RWPE2 (cell line): ENCODE results near the gene TBC1D2B.
A peak's percentile ranks its signal among the peaks of the same experiment; 100 is the strongest.
"Not testable (repeated sequence)": the region's sequence is repeated elsewhere in the genome, so short reads cannot be mapped to it uniquely, and the experiment has no call there.

Experiments
- ATAC-seq: fragments of 200-7000 bp; cut with Tn5 transposase; 3 replicates; pipeline ENCODE4 v1.9.1; 2021; ENCODE audit warnings: low read depth
- DNase-seq: peaks from one replicate; pipeline ENCODE4 v3.0.0-alpha.2; 2020; ENCODE audit warnings: low spot score
- H3K27ac ChIP-seq: fragments of 450-650 bp; 2 replicates; pipeline ENCODE4 v1.5.1; 2017; ENCODE audit warnings: mild to moderate bottlenecking; ENCODE audit not compliant: poor library complexity, severe bottlenecking
- H3K27me3 ChIP-seq: fragments of 250-450 bp; sonication (Bioruptor Pico); 2 replicates; pipeline ENCODE4 v1.5.1; 2021; ENCODE audit warnings: mild to moderate bottlenecking, moderate library complexity; ENCODE audit not compliant: insufficient read depth, poor library complexity, severe bottlenecking
- H3K36me3 ChIP-seq: fragments of 250-450 bp; sonication (Bioruptor Pico); 2 replicates; pipeline ENCODE4 v1.5.1; 2020; ENCODE audit warnings: low read depth, mild to moderate bottlenecking, moderate library complexity
- H3K4me1 ChIP-seq: fragments of 250-450 bp; sonication (Bioruptor Pico); 2 replicates; pipeline ENCODE4 v1.5.1; 2021; ENCODE audit warnings: mild to moderate bottlenecking, moderate library complexity; ENCODE audit not compliant: insufficient read depth, poor library complexity, severe bottlenecking
- H3K4me3 ChIP-seq: fragments of 250-450 bp; sonication (Bioruptor Pico); 2 replicates; pipeline ENCODE4 v1.5.1; 2021; ENCODE audit warnings: mild to moderate bottlenecking, moderate library complexity; ENCODE audit not compliant: severe bottlenecking
- H3K9me3 ChIP-seq: fragments of 250-450 bp; sonication (Bioruptor Pico); 2 replicates; pipeline ENCODE4 v1.5.1; 2021; ENCODE audit warnings: mild to moderate bottlenecking, moderate library complexity; ENCODE audit not compliant: severe bottlenecking
- CTCF ChIP-seq: fragments of 450-650 bp; IDR thresholded peaks from one replicate; pipeline ENCODE4 v1.5.1; 2017; ENCODE audit warnings: mild to moderate bottlenecking, moderate library complexity; ENCODE audit not compliant: poor library complexity, severe bottlenecking

The TBC1D2B gene

GRCh38 chr15:77969055-77969454, 108.5 kb downstream of the TBC1D2B start:
- H3K9me3 ChIP-seq = no peaks in the 10 kb centered on the region
- H3K4me1 ChIP-seq = no peaks in the 10 kb centered on the region
- no peak for DNase-seq
- H3K36me3 ChIP-seq = no peaks in the 10 kb centered on the region
- no peak for TF ChIP-seq CTCF
- H3K4me3 ChIP-seq = no peak overlapping the region
- H3K27ac ChIP-seq = no peak overlapping the region
- H3K27me3 ChIP-seq = no peaks in the 10 kb centered on the region
- ATAC-seq = no peak

- Histone ChIP-seq H3K4me3 (no peak overlapping the region), H3K9me3 (no peaks in the 10 kb centered on the region), H3K27me3 (no peaks in the 10 kb centered on the region), H3K27ac (no peak overlapping the region), H3K4me1 (no peaks in the 10 kb centered on the region), H3K36me3 (no peaks in the 10 kb centered on the region)
- no peak for TF ChIP-seq CTCF
- DNase-seq (no peak), ATAC-seq (no peak)
Measured at GRCh38 chr15:77967798-77968197, 109.7 kb downstream of the TBC1D2B start.

GRCh38 chr15:77967235-77967615, 110.3 kb downstream of the TBC1D2B start:
- not testable (repeated sequence) for H3K9me3 ChIP-seq, H3K27ac ChIP-seq, H3K27me3 ChIP-seq, H3K4me3 ChIP-seq, H3K36me3 ChIP-seq, H3K4me1 ChIP-seq, ATAC-seq
- DNase-seq = peak; percentile 34

- Histone ChIP-seq H3K27me3 (no peaks in the 10 kb centered on the region), H3K27ac (no peak overlapping the region), H3K4me3 (no peak overlapping the region), H3K4me1 (no peaks in the 10 kb centered on the region), H3K36me3 (no peaks in the 10 kb centered on the region), H3K9me3 (no peaks in the 10 kb centered on the region)
- peak; percentile 99 for TF ChIP-seq CTCF
- DNase-seq (peak; percentile 66), ATAC-seq (peak; percentile 90)
Measured at GRCh38 chr15:77966540-77967234, 110.8 kb downstream of the TBC1D2B start.

- no peak for DNase-seq
Measured at GRCh38 chr15:77964193-77964592, 113.3 kb downstream of the TBC1D2B start.

More at GRCh38 chr15:77964193-77964592, 113.3 kb downstream of the TBC1D2B start:
- Histone ChIP-seq H3K4me1 (no peaks in the 10 kb centered on the region), H3K9me3 (no peaks in the 10 kb centered on the region), H3K4me3 (no peak overlapping the region), H3K27ac (no peak overlapping the region), H3K27me3 (no peaks in the 10 kb centered on the region), H3K36me3 (no peaks in the 10 kb centered on the region)
- no peak for ATAC-seq
- TF ChIP-seq CTCF = no peak
